ENCODE data around the gene PSMB8.

PSMB8 gene

GRCh38 chr6:32847795-32848194 lies 3.9 kb upstream of the PSMB8 start:
- WGBS, 2 experiments: 87% methylated on average over 8 of the region's 8 CpGs
- peaks cover 5% of the 10 kb centered on the region for H3K4me1 ChIP-seq (ENCODE audit: control insufficient read depth, insufficient read depth, low read length)
- H3K4me3 ChIP-seq (ENCODE audit: insufficient read depth, low read depth, low read length): no peak overlapping the region
- H3K27ac ChIP-seq (ENCODE audit: insufficient read depth, low read depth, low read length, poor library complexity, severe bottlenecking): no peak overlapping the region
- H3K27me3 ChIP-seq (ENCODE audit: control insufficient read depth, insufficient read depth, low read length, poor library complexity, severe bottlenecking): peaks cover 67% of the 10 kb centered on the region
- no peaks in the 10 kb centered on the region for H3K9me3 ChIP-seq (ENCODE audit: control insufficient read depth, low read length)
- H3K36me3 ChIP-seq (ENCODE audit: control insufficient read depth, insufficient read depth, low read length): no peaks in the 10 kb centered on the region

GRCh38 chr6:32847004-32847403 lies 3.2 kb upstream of the PSMB8 start:
- H3K36me3 ChIP-seq (ENCODE audit: control insufficient read depth, insufficient read depth, low read length): no peaks in the 10 kb centered on the region
- H3K27me3 ChIP-seq (ENCODE audit: control insufficient read depth, insufficient read depth, low read length, poor library complexity, severe bottlenecking): peaks cover 67% of the 10 kb centered on the region
- no peak overlapping the region for H3K4me3 ChIP-seq (ENCODE audit: insufficient read depth, low read depth, low read length)
- 87 to 88% methylated on average over 10 of the region's 10 CpGs for WGBS, 2 experiments
- H3K9me3 ChIP-seq (ENCODE audit: control insufficient read depth, low read length): no peaks in the 10 kb centered on the region
- no peaks in the 10 kb centered on the region for H3K4me1 ChIP-seq (ENCODE audit: control insufficient read depth, insufficient read depth, low read length)
- H3K27ac ChIP-seq (ENCODE audit: insufficient read depth, low read depth, low read length, poor library complexity, severe bottlenecking): no peak overlapping the region

- H3K27ac ChIP-seq (ENCODE audit: insufficient read depth, low read depth, low read length, poor library complexity, severe bottlenecking): no peak overlapping the region
- 88 to 93% methylated on average over 10 of the region's 10 CpGs for WGBS, 2 experiments
Observed at GRCh38 chr6:32845384-32845884, 1.6 kb upstream of the PSMB8 start.

GRCh38 chr6:32844839-32845383 lies 1.1 kb upstream of the PSMB8 start:
- H3K27ac ChIP-seq (ENCODE audit: insufficient read depth, low read depth, low read length, poor library complexity, severe bottlenecking): no peak overlapping the region
- H3K4me3 ChIP-seq (ENCODE audit: insufficient read depth, low read depth, low read length): peak overlapping the region; percentile 32
- H3K36me3 ChIP-seq (ENCODE audit: control insufficient read depth, insufficient read depth, low read length): no peaks in the 10 kb centered on the region
- H3K4me1 ChIP-seq (ENCODE audit: control insufficient read depth, insufficient read depth, low read length): no peaks in the 10 kb centered on the region
- WGBS, 2 experiments: 31 to 34% methylated on average over 19 of the region's 19 CpGs
- H3K9me3 ChIP-seq (ENCODE audit: control insufficient read depth, low read length): no peaks in the 10 kb centered on the region
- peaks cover 55% of the 10 kb centered on the region for H3K27me3 ChIP-seq (ENCODE audit: control insufficient read depth, insufficient read depth, low read length, poor library complexity, severe bottlenecking)

More at GRCh38 chr6:32845384-32845884, 1.6 kb upstream of the PSMB8 start:
- H3K4me1 ChIP-seq (ENCODE audit: control insufficient read depth, insufficient read depth, low read length): no peaks in the 10 kb centered on the region
- H3K27me3 ChIP-seq (ENCODE audit: control insufficient read depth, insufficient read depth, low read length, poor library complexity, severe bottlenecking): peaks cover 55% of the 10 kb centered on the region
- H3K36me3 ChIP-seq (ENCODE audit: control insufficient read depth, insufficient read depth, low read length): no peaks in the 10 kb centered on the region
- no peaks in the 10 kb centered on the region for H3K9me3 ChIP-seq (ENCODE audit: control insufficient read depth, low read length)
- H3K4me3 ChIP-seq (ENCODE audit: insufficient read depth, low read depth, low read length): no peak overlapping the region

- no peaks in the 10 kb centered on the region for H3K4me1 ChIP-seq (ENCODE audit: control insufficient read depth, insufficient read depth, low read length)
- peaks cover 53% of the 10 kb centered on the region for H3K27me3 ChIP-seq (ENCODE audit: control insufficient read depth, insufficient read depth, low read length, poor library complexity, severe bottlenecking)
- H3K4me3 ChIP-seq (ENCODE audit: insufficient read depth, low read depth, low read length): peak overlapping the region; percentile 32
- WGBS, 2 experiments: 9 to 10% methylated on average over 28 of the region's 28 CpGs
- H3K36me3 ChIP-seq (ENCODE audit: control insufficient read depth, insufficient read depth, low read length): no peaks in the 10 kb centered on the region
- no peak overlapping the region for H3K27ac ChIP-seq (ENCODE audit: insufficient read depth, low read depth, low read length, poor library complexity, severe bottlenecking)
- H3K9me3 ChIP-seq (ENCODE audit: control insufficient read depth, low read length): no peaks in the 10 kb centered on the region
Observed at GRCh38 chr6:32843331-32843978, 392 bp downstream of the PSMB8 start.

GRCh38 chr6:32842690-32843089 lies 1.2 kb downstream of the PSMB8 start:
- Histone ChIP-seq H3K27ac (ENCODE audit: insufficient read depth, low read depth, low read length, poor library complexity, severe bottlenecking) (no peak overlapping the region), H3K27me3 (ENCODE audit: control insufficient read depth, insufficient read depth, low read length, poor library complexity, severe bottlenecking) (peaks cover 56% of the 10 kb centered on the region), H3K36me3 (ENCODE audit: control insufficient read depth, insufficient read depth, low read length) (no peaks in the 10 kb centered on the region), H3K4me3 (ENCODE audit: insufficient read depth, low read depth, low read length) (no peak overlapping the region), H3K4me1 (ENCODE audit: control insufficient read depth, insufficient read depth, low read length) (peaks cover 4% of the 10 kb centered on the region), H3K9me3 (ENCODE audit: control insufficient read depth, low read length) (no peaks in the 10 kb centered on the region)
- 93% methylated on average over 8 of the region's 8 CpGs for WGBS, 2 experiments

GRCh38 chr6:32842021-32842650 lies 1.7 kb downstream of the PSMB8 start:
- 94 to 97% methylated on average over 6 of the region's 6 CpGs for WGBS, 2 experiments
- no peaks in the 10 kb centered on the region for H3K9me3 ChIP-seq (ENCODE audit: control insufficient read depth, low read length)
- no peak overlapping the region for H3K4me3 ChIP-seq (ENCODE audit: insufficient read depth, low read depth, low read length)
- peaks cover 5% of the 10 kb centered on the region for H3K4me1 ChIP-seq (ENCODE audit: control insufficient read depth, insufficient read depth, low read length)
- H3K36me3 ChIP-seq (ENCODE audit: control insufficient read depth, insufficient read depth, low read length): no peaks in the 10 kb centered on the region
- H3K27ac ChIP-seq (ENCODE audit: insufficient read depth, low read depth, low read length, poor library complexity, severe bottlenecking): no peak overlapping the region
- H3K27me3 ChIP-seq (ENCODE audit: control insufficient read depth, insufficient read depth, low read length, poor library complexity, severe bottlenecking): peaks cover 58% of the 10 kb centered on the region

GRCh38 chr6:32840604-32841246 lies 3.1 kb downstream of the PSMB8 start:
- H3K36me3 ChIP-seq (ENCODE audit: control insufficient read depth, insufficient read depth, low read length): no peaks in the 10 kb centered on the region
- no peak overlapping the region for H3K27ac ChIP-seq (ENCODE audit: insufficient read depth, low read depth, low read length, poor library complexity, severe bottlenecking)
- peaks cover 5% of the 10 kb centered on the region for H3K4me1 ChIP-seq (ENCODE audit: control insufficient read depth, insufficient read depth, low read length)
- peaks cover 61% of the 10 kb centered on the region for H3K27me3 ChIP-seq (ENCODE audit: control insufficient read depth, insufficient read depth, low read length, poor library complexity, severe bottlenecking)
- 89 to 90% methylated on average over 9 of the region's 9 CpGs for WGBS, 2 experiments
- H3K9me3 ChIP-seq (ENCODE audit: control insufficient read depth, low read length): no peaks in the 10 kb centered on the region
- no peak overlapping the region for H3K4me3 ChIP-seq (ENCODE audit: insufficient read depth, low read depth, low read length)

GRCh38 chr6:32839356-32839755 lies 4.5 kb downstream of the PSMB8 start:
- peaks cover 49% of the 10 kb centered on the region for H3K27me3 ChIP-seq (ENCODE audit: control insufficient read depth, insufficient read depth, low read length, poor library complexity, severe bottlenecking)
- H3K36me3 ChIP-seq (ENCODE audit: control insufficient read depth, insufficient read depth, low read length): no peaks in the 10 kb centered on the region
- WGBS, 2 experiments: 93% methylated on average over 15 of the region's 15 CpGs
- H3K4me1 ChIP-seq (ENCODE audit: control insufficient read depth, insufficient read depth, low read length): peaks cover 5% of the 10 kb centered on the region
- no peaks in the 10 kb centered on the region for H3K9me3 ChIP-seq (ENCODE audit: control insufficient read depth, low read length)
- H3K27ac ChIP-seq (ENCODE audit: insufficient read depth, low read depth, low read length, poor library complexity, severe bottlenecking): no peak overlapping the region
- no peak overlapping the region for H3K4me3 ChIP-seq (ENCODE audit: insufficient read depth, low read depth, low read length)
